Gastrocnemius medialis (tissue), 4 donors: ENCODE data around the gene ZNF414.
"Not testable (repeated sequence)": the region's sequence is repeated elsewhere in the genome, so short reads cannot be mapped to it uniquely, and the experiment has no call there.

Experiments used
- CTCF ChIP-seq, 5 experiments: fragments of 450-650 bp in 3 of 5; fragments of 200-600 bp in 2 of 5; sonication (generic) in 2 of 5; IDR thresholded peaks in 4 of 5; conservative IDR thresholded peaks in 1 of 5; 1 replicate in 4 of 5; 2 replicates in 1 of 5; pipeline ENCODE4 v1.5.1; 2016 to 2019; ENCODE audit warnings: antibody characterized with exemption in 5 of 5, mild to moderate bottlenecking in 3 of 5, moderate library complexity in 3 of 5
- POLR2A ChIP-seq, 2 donors: fragments of 450-650 bp; IDR thresholded peaks; one replicate each; pipeline ENCODE4 v1.6.1; 2017; ENCODE audit warnings: antibody characterized with exemption in 2 of 2, mild to moderate bottlenecking in 2 of 2, moderate library complexity in 2 of 2

GRCh38 chr19:8514505-8515009, 590 bp upstream of the ZNF414 start:
- TF ChIP-seq CTCF (IDR thresholded peaks at IDR 0.05 in 4 of 5, conservative IDR thresholded peaks at IDR 0.05 in 1 of 5); POLR2A (IDR thresholded peaks at IDR 0.05): not testable (repeated sequence)
